GM12865 (cell line): Measurements from ENCODE around the gene THOC6.

Experiments used
- DNase-seq: peaks from one replicate; pipeline ENCODE4 v3.0.0; 2010; ENCODE audit warnings: low read depth
- H3K4me3 ChIP-seq: 2 replicates; pipeline ENCODE4 v1.5.1; 2011; ENCODE audit warnings: mild to moderate bottlenecking, low read depth, low read length, control low read depth
- TF ChIP-seq, protein P1 (sequence below): IDR thresholded peaks from 2 replicates; pipeline ENCODE4 v1.5.1; 2011; ENCODE audit warnings: low read length, control low read depth, low read depth, inconsistent platforms; ENCODE audit not compliant: insufficient read depth; ENCODE audit errors: missing control alignments

The THOC6 gene

DNA sequence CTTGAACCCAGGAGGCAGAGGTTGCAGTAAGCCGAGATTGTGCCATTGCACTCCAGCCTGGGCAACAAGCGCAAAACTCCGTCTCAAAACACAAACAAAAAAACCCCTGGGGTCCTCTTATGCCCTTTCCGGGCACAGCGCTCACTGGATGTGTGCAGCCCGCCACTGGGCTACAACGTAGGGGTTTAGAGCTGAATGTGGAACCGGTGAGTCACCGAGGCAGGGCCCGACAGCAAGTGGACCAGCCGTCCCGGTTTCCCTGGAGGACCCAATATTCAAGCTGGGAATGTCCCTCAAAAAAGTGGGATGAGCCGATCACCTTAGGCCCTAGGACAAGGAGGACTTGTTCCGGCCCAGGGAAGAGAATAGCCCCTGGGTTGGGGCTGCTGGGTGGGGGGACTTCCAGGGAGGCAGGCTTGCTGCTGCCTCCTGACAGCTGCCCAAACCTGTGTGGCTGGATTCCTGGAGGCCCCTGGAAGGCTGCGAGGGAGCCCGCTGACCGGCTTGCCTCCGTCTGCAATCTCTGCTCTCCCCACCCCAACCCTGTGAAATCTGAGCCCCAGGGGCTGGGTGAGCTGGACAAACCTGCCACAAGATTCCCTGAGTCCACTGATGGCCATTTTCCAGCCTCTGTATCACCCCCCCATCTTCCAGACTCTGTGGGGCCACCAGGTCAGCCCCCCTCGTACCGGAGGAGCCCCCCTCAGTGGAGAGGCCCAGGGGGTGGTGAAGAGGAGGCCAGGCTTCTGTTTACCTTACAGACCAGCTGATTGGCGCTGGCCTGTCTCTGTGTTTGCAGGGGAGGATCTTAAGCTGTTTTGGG is 14.1 kb upstream of the THOC6 start:
- no peak overlapping the region for H3K4me3 ChIP-seq
- DNase-seq: no peak
- TF ChIP-seq, protein P1, sequence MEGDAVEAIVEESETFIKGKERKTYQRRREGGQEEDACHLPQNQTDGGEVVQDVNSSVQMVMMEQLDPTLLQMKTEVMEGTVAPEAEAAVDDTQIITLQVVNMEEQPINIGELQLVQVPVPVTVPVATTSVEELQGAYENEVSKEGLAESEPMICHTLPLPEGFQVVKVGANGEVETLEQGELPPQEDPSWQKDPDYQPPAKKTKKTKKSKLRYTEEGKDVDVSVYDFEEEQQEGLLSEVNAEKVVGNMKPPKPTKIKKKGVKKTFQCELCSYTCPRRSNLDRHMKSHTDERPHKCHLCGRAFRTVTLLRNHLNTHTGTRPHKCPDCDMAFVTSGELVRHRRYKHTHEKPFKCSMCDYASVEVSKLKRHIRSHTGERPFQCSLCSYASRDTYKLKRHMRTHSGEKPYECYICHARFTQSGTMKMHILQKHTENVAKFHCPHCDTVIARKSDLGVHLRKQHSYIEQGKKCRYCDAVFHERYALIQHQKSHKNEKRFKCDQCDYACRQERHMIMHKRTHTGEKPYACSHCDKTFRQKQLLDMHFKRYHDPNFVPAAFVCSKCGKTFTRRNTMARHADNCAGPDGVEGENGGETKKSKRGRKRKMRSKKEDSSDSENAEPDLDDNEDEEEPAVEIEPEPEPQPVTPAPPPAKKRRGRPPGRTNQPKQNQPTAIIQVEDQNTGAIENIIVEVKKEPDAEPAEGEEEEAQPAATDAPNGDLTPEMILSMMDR: no peak

DNA sequence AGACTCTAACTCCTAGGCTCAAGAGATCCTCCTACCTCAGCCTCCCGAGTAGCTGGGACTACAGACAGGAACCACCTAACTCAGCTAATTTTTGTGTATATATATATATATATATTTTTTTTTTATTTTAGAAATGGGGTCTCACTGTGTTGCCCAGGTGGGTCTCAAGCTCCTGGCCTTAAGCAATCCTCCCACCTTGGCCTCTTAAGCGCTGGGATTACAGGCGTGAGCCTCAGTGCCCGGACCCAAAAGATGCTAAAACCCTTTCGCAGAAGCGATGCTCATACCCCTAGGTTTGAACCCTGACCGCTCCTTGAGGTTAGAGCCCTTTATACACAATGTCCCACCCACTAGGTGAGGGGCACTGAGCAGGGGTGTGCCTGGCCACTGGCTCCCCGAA is 13.3 kb upstream of the THOC6 start:
- TF ChIP-seq, protein P1: no peak
- H3K4me3 ChIP-seq: no peak overlapping the region
- no peak for DNase-seq

DNA sequence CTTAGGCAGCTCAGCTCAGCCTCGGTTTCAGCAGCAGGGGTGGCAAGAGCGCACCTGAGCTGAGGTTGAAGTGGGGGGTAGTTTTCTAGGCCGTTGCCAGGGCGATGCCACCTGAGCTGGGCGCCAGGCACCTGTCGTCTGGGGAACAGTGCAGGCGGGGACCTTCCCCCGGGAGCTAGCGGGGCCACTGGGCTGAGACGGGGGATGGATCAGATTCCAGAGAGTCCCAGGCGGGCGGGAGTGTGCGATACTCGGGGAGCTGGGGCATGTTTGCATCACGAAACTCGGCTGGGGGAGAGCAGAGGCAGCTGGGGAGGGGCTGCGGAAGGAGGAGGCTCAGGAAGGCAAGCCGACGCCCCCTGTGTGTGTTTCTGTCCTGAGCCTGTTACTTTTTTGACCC is 11.6 kb upstream of the THOC6 start:
- TF ChIP-seq, protein P1: no peak
- DNase-seq: no peak
- no peak overlapping the region for H3K4me3 ChIP-seq

DNA sequence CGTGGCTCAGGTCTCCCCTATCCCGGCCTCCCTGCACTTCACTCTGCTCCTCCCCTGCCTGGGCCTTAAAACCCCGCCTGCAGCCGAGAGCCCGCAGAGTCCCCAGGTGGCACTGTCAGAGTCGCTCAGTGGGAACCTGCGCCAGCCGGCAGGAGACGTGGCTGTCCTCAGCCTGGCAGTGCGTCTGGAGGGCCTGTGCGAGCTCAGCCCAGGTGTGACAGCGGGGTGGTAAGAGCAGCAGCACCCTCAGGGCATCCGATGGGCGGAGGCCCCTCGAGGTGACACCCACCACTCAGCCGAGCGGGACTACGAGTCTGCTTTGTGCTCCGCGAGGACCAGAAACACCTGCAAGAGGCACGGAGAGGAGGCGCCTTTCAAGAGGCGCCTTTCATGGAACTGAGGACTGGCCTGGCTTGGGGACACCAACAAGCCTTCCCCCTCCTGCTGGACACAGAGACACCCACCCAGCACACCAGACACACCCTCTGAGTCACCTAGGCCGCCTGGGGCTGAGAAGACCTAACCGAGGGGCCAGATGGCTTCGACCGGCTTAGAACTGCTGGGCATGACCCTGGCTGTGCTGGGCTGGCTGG is 10.9 kb upstream of the THOC6 start, which contains the start of gene CLDN9:
Gene CLDN9, plus strand, starts transcription at position 96 of the 593 bp plus-strand sequence. Its CDS starts 440 bp downstream, at position 536.
- DNase-seq: no peak
- TF ChIP-seq, protein P1: no peak
- no peak within 1 kb of the TSS for H3K4me3 ChIP-seq

DNA sequence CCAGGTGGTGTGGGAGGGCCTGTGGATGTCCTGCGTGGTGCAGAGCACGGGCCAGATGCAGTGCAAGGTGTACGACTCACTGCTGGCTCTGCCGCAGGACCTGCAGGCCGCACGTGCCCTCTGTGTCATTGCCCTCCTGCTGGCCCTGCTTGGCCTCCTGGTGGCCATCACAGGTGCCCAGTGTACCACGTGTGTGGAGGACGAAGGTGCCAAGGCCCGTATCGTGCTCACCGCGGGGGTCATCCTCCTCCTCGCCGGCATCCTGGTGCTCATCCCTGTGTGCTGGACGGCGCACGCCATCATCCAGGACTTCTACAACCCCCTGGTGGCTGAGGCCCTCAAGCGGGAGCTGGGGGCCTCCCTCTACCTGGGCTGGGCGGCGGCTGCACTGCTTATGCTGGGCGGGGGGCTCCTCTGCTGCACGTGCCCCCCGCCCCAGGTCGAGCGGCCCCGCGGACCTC is 10.3 kb upstream of the THOC6 start:
- no peak overlapping the region for H3K4me3 ChIP-seq
- TF ChIP-seq, protein P1: no peak
- DNase-seq: no peak

DNA sequence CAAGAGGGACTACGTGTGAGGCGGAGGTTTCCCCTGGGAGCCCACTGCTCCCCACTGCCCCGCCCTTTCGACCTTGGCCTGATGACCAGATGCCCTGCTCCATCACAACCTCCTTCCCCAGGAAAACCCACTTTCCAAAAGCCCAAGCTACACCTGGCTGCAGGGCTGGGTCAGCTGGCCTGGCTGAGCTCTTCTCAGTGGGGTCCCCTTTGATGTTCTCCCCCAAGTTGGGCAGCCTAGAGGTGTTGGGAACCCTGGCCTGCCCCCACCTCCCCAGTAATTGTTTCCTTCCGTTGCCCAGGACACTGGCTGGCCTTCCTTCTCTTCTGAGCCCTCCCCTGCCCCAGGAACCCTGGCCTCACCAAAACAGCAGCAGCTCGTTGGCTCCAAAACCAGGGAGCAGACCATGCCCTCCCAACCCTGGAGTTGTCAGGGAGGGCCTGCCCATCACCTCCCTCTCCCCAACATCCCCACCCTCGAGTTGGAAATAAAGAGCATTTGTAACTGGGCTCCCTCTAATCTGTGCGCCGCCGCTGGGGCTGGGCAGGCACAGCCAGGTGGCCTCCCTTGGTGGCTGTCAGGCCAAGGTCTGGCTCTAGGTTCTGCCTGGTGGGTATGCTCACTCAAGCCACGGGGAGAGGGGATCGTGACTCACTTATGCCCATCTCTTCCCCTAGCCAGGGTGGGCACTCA is 9.7 kb upstream of the THOC6 start:
- DNase-seq: no peak
- TF ChIP-seq, protein P1: no peak
- H3K4me3 ChIP-seq: no peak overlapping the region
